GM10248 (cell line): ENCODE data around the gene SAMD8.
"Not testable (repeated sequence)": the region's sequence is repeated elsewhere in the genome, so short reads cannot be mapped to it uniquely, and the experiment has no call there.

Experiments
- CTCF ChIA-PET: fragments of 300-600 bp; sonication (Branson Sonifier 250); formaldehyde crosslinking; extraction: SDS; loops from one replicate; lab custom pipeline; 2021; ENCODE audit warnings: antibody characterized with exemption; lab: Yijun Ruan, JAX
- POLR2A ChIA-PET: fragments of 350-650 bp; sonication (Branson Sonifier 250); formaldehyde crosslinking; extraction: SDS; loops from one replicate; lab custom pipeline; 2020; ENCODE audit warnings: antibody characterized with exemption; lab: Yijun Ruan, JAX
- DNase-seq: peaks from one replicate; pipeline ENCODE4 v3.0.0; 2012; ENCODE audit errors: extremely low spot score
- CTCF ChIP-seq: IDR thresholded peaks from 2 replicates; pipeline ENCODE4 v1.5.1; 2012; ENCODE audit warnings: mild to moderate bottlenecking, low read depth; ENCODE audit errors: extremely low read depth, missing control alignments, control extremely low read depth

Gene SAMD8

DNA sequence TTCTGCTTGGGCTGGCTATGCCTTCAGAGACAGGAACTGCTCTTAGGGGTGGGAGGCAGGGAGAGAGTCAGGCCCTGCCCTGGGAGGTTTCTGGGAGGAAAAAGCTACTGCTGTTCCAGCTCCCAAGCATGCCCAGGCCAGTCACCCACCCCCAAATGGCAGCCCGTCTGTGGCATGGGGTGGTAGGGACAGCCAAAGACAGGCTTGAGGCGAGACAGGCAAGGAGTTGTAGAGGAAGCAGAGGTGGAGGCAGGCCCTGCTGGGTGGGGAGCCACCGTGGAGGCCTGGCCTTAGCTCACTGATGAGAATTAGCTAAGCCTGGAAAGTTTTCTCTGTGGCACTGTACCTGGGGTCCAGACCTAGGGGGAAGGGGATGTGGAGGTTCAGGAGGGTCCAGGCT is 6.6 kb upstream of the SAMD8 start:
- TF ChIP-seq CTCF, result no peak
- ChIA-PET POLR2A (no interaction called here), CTCF (interaction anchor here (1.1 to 2.7 kb wide), 7 partner anchors 10 to 862 kb away, joined by 3 to 12 read pairs (median 4); partner anchors contain the start of gene COMTD1)
- DNase-seq, result no peak

DNA sequence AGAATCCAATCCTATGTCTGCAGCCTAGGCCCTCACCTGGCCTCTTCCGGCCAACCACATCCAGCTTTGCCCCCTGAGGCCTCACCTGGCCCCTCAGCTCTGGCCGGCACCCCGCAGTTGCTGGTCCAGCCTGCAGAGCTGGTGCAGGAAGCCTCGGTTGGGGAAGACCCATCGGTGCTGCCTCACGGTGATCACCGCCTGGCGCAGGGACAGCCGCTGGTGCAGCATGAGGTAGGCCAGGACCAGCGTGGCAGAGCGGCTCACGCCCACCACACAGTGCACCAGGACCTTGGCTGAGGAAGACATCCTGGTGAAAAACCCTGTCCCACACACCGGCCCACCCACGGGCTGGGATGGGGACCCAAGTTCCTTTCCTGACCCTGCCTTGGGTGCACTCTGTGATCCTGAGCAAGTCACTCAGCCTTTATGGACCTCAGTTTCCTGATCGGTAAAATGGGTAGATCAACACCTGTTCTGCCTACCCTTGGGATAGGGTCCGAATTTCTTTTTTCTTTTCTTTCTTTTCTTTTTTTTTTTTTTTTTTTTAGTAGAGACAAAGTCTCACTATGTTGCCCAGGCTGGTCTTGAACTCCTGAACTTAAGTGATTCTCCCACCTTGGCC is 5.8 kb upstream of the SAMD8 start:
- no peak for DNase-seq
- ChIA-PET POLR2A (no interaction called here), CTCF (interaction anchor here (0.9 to 2.9 kb wide), 7 partner anchors 10 to 862 kb away, joined by 3 to 12 read pairs (median 8); partner anchors contain the start of gene COMTD1)
- TF ChIP-seq CTCF, result no peak

GRCh38 chr10:75106242-75106641 is 5.2 kb upstream of the SAMD8 start:
- no peak for DNase-seq
- POLR2A ChIA-PET, result no interaction called here
- no peak for TF ChIP-seq CTCF
- CTCF ChIA-PET, result interaction anchor here (0.8 to 2.9 kb wide), 8 partner anchors 8 to 1165 kb away, joined by 3 to 12 read pairs (median 3); partner anchors contain the start of gene COMTD1

DNA sequence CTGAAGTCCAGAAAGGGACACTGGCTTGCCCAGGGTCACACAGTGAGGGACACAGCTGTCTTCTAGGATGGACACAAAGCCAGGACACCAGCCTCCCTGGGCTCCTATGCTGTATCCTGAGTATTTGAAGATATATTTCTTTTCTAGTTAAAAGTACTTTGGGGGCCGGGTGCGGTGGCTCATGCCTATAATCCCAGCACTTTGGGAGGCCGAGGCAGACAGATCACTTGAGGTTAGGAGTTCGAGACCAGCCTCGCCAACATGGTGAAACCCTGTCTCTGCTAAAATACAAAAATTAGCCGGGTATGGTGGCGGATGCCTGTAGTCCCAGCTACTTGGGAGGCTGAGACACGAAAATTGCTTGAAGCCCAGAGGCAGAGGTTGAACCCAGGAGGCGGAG is 4.6 kb upstream of the SAMD8 start:
- DNase-seq, POLR2A ChIA-PET: not testable (repeated sequence)
- CTCF ChIA-PET, result interaction anchor here (0.8 to 2.9 kb wide), 10 partner anchors 9 to 1221 kb away, joined by 3 to 12 read pairs (median 3); partner anchors contain the start of gene COMTD1

- no peak for DNase-seq
- ChIA-PET CTCF (interaction anchor here (0.7 to 4.2 kb wide), 7 partner anchors 7 to 1222 kb away, joined by 3 to 22 read pairs (median 3); partner anchors contain the start of gene COMTD1), POLR2A (no interaction called here)
- TF ChIP-seq CTCF, result no peak
Measured at GRCh38 chr10:75107756-75108683, 3.4 kb upstream of the SAMD8 start.

DNA sequence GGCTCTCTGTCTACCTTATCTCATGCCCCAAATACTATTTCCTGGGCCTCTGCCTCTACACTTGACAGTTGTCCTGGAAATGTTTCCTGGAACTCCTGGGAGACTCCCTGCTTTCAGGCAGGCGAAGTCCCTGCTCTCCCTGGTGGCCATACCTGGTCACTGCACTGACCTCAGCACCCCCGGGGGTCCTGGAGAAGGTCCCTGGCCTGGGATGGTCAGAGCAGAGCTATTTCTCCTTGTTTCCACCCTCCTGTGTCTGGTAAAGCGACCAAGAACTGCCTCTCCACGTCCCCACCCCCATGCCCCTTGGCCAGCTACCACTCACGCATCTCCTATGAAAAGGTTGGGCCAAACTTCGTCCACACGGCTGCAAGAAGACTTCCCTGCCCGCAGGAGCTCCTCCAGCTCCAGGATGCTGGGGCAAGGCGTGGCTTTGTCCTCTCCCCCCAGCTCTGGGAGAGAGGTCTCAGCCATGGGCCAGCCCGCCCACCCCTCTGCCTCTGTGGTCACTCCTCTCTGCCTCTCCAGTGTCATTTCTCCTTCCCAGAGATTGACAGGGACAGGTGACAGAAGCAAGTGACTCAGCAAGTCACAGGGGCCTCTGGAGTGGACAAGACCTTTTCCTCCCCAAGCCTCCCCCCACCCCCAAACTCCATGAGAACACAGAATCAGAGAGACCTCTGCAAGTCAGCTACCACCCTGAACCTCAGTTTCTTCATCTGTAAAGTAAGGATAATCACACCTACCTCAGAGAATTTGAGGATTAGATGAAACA is 2.6 kb upstream of the SAMD8 start:
- DNase-seq, result no peak
- POLR2A ChIA-PET, result no interaction called here
- TF ChIP-seq CTCF, result peak; percentile 36
- CTCF ChIA-PET, result interaction anchor here (0.8 to 4.2 kb wide), 10 partner anchors 8 to 858 kb away, joined by 3 to 22 read pairs (median 3); partner anchors contain the start of gene COMTD1
